Measurements from ENCODE around the gene FAAP20. TPM values are rescaled to one million over a fixed set of nuclear protein-coding genes. Genes with fewer than 3 reads are reported as not detected.

Gene FAAP20
- total RNA-seq, 1 donor from 2014 or later, result 63.8 TPM

GRCh38 chr1:2181271-2181670 lies 13.3 kb downstream of the FAAP20 start:
- Mint-ChIP-seq H3K27ac (no peak overlapping the region), H3K27me3 (ENCODE audit: low read depth) (no peaks in the 10 kb centered on the region), H3K4me3 (ENCODE audit: low read depth) (no peak overlapping the region), H3K9me3 (no peaks in the 10 kb centered on the region), H3K36me3 (ENCODE audit: low read depth) (no peaks in the 10 kb centered on the region), H3K4me1 (ENCODE audit: low read depth) (no peaks in the 10 kb centered on the region)
- intact Hi-C loops (cut with micrococcal nuclease), result no loop called here
- DNase-seq (ENCODE audit: low spot score), result no peak

- Mint-ChIP-seq H3K27ac (no peak overlapping the region), H3K36me3 (ENCODE audit: low read depth) (no peaks in the 10 kb centered on the region), H3K27me3 (ENCODE audit: low read depth) (no peaks in the 10 kb centered on the region), H3K4me1 (ENCODE audit: low read depth) (no peaks in the 10 kb centered on the region), H3K4me3 (ENCODE audit: low read depth) (no peak overlapping the region), H3K9me3 (no peaks in the 10 kb centered on the region)
- intact Hi-C loops (cut with micrococcal nuclease), result no loop called here
- DNase-seq (ENCODE audit: low spot score), result no peak
Measured at GRCh38 chr1:2180297-2181245, 14.0 kb downstream of the FAAP20 start.

- Mint-ChIP-seq H3K27me3 (ENCODE audit: low read depth) (no peaks in the 10 kb centered on the region), H3K9me3 (no peaks in the 10 kb centered on the region), H3K4me1 (ENCODE audit: low read depth) (no peaks in the 10 kb centered on the region), H3K27ac (no peak overlapping the region), H3K36me3 (ENCODE audit: low read depth) (no peaks in the 10 kb centered on the region), H3K4me3 (ENCODE audit: low read depth) (no peak overlapping the region)
- no peak for DNase-seq (ENCODE audit: low spot score)
- intact Hi-C loops (cut with micrococcal nuclease), result no loop called here
Measured at GRCh38 chr1:2179283-2180013, 15.1 kb downstream of the FAAP20 start.

GRCh38 chr1:2178875-2179274 lies 15.7 kb downstream of the FAAP20 start:
- H3K36me3 Mint-ChIP-seq (ENCODE audit: low read depth), result no peaks in the 10 kb centered on the region
- no peak for DNase-seq (ENCODE audit: low spot score)
- H3K27ac Mint-ChIP-seq, result no peak overlapping the region
- H3K4me3 Mint-ChIP-seq (ENCODE audit: low read depth), result no peak overlapping the region
- no peaks in the 10 kb centered on the region for H3K27me3 Mint-ChIP-seq (ENCODE audit: low read depth)
- intact Hi-C loops (cut with micrococcal nuclease), result no loop called here
- H3K4me1 Mint-ChIP-seq (ENCODE audit: low read depth), result no peaks in the 10 kb centered on the region
- no peaks in the 10 kb centered on the region for H3K9me3 Mint-ChIP-seq

- Mint-ChIP-seq H3K4me3 (ENCODE audit: low read depth) (no peak overlapping the region), H3K4me1 (ENCODE audit: low read depth) (no peaks in the 10 kb centered on the region), H3K9me3 (no peaks in the 10 kb centered on the region), H3K36me3 (ENCODE audit: low read depth) (no peaks in the 10 kb centered on the region), H3K27ac (no peak overlapping the region), H3K27me3 (ENCODE audit: low read depth) (no peaks in the 10 kb centered on the region)
- intact Hi-C loops (cut with micrococcal nuclease), result no loop called here
- no peak for DNase-seq (ENCODE audit: low spot score)
Measured at GRCh38 chr1:2177946-2178538, 16.5 kb downstream of the FAAP20 start.

DNA sequence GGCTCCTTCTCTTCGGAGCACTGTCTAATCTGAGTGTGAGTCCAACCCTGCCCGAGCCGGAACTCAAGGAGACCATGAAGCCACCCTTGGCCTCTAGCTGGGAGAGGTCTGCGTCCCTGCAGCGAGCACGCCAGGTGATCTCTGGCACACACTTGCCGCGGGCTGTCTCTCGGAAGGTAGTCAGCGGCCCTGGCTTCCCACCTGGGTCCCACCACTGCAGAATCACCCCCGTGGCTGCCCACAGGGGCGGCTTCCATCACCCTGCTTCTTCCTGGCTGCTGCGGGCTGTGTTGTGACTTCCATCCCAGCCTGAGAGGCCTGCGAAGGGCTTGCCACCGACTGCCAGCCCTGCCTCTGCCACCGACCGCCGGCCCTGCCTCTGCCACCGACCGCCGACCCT lies 17.0 kb downstream of the FAAP20 start:
- Mint-ChIP-seq H3K4me1 (ENCODE audit: low read depth) (no peaks in the 10 kb centered on the region), H3K27me3 (ENCODE audit: low read depth) (no peaks in the 10 kb centered on the region), H3K9me3 (no peaks in the 10 kb centered on the region), H3K4me3 (ENCODE audit: low read depth) (no peak overlapping the region), H3K36me3 (ENCODE audit: low read depth) (no peaks in the 10 kb centered on the region), H3K27ac (no peak overlapping the region)
- no peak for DNase-seq (ENCODE audit: low spot score)
- intact Hi-C loops (cut with micrococcal nuclease), result no loop called here

DNA sequence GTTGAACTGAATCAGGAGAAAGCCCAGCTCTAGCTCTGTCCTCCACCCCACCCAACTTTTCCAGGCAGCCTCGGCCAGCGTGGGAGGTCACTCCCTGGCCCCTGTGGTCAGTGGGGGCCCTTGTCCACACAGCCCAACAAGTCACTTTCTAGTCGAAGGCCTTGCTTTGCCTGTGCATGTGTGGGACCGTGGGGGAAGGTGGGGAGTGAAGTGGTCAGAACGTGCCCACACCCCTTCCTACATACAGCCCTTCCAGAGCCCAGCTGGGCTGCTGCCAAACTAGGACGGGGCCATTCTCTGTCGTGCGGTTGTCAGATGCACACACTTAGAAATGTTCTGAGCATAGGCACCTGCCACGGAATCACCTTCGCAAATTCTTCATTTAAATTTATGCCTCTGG lies 18.0 kb downstream of the FAAP20 start:
- H3K4me1 Mint-ChIP-seq (ENCODE audit: low read depth), result no peaks in the 10 kb centered on the region
- H3K36me3 Mint-ChIP-seq (ENCODE audit: low read depth), result no peaks in the 10 kb centered on the region
- DNase-seq (ENCODE audit: low spot score), result no peak
- no peak overlapping the region for H3K27ac Mint-ChIP-seq
- H3K9me3 Mint-ChIP-seq, result no peaks in the 10 kb centered on the region
- no peak overlapping the region for H3K4me3 Mint-ChIP-seq (ENCODE audit: low read depth)
- no peaks in the 10 kb centered on the region for H3K27me3 Mint-ChIP-seq (ENCODE audit: low read depth)
- intact Hi-C loops (cut with micrococcal nuclease), result no loop called here

DNA sequence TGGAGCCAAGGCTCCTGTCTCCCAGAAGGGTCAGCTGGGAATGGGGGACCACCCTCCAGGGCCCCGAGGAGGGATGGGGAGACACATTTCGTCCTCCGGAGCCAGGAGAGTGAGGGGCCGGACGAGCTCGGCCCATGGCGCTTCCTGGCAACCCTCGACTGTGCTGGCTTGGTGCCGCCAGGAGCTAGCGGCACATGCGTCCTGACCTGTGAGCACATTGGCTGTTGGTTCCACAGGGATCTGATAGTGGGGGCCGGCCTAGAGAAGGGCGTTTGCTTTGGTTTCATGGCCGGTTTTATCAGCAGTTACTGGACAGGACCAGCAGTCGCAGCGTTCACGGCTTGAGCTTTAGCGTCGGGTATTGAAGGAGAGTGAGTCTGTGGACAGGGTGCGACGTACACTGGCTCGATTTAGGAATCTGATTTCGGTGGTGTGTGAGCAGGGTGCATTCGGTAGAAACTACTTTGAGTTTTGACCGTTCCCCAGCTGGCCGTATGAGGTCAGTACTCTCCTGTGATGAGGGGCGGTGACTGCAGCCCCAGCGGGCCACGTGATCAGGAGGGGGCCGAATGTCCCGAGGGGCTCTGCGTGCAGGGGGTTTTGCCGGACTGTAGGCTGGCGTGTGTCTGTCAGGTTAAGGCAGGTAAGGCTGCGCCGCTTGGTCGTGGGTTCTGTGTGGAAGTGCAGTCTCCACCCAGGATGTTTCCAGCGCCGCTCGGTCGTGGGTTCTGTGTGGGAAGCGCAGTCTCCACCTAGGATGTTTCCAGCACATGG lies 18.7 kb downstream of the FAAP20 start:
- no peak overlapping the region for H3K27ac Mint-ChIP-seq
- intact Hi-C loops (cut with micrococcal nuclease), result no loop called here
- DNase-seq (ENCODE audit: low spot score), result no peak
- H3K36me3 Mint-ChIP-seq (ENCODE audit: low read depth), result no peaks in the 10 kb centered on the region
- no peaks in the 10 kb centered on the region for H3K9me3 Mint-ChIP-seq
- no peak overlapping the region for H3K4me3 Mint-ChIP-seq (ENCODE audit: low read depth)
- no peaks in the 10 kb centered on the region for H3K4me1 Mint-ChIP-seq (ENCODE audit: low read depth)
- no peaks in the 10 kb centered on the region for H3K27me3 Mint-ChIP-seq (ENCODE audit: low read depth)

GRCh38 chr1:2175055-2175414 lies 19.5 kb downstream of the FAAP20 start:
- Mint-ChIP-seq H3K27ac (no peak overlapping the region), H3K27me3 (ENCODE audit: low read depth) (no peaks in the 10 kb centered on the region), H3K4me1 (ENCODE audit: low read depth) (no peaks in the 10 kb centered on the region), H3K4me3 (ENCODE audit: low read depth) (peak overlapping the region; percentile 47), H3K36me3 (ENCODE audit: low read depth) (no peaks in the 10 kb centered on the region), H3K9me3 (no peaks in the 10 kb centered on the region)
- DNase-seq (ENCODE audit: low spot score), result no peak
- intact Hi-C loops (cut with micrococcal nuclease), result no loop called here

- no peak for DNase-seq (ENCODE audit: low spot score)
- intact Hi-C loops (cut with micrococcal nuclease), result no loop called here
- Mint-ChIP-seq H3K9me3 (no peaks in the 10 kb centered on the region), H3K27ac (no peak overlapping the region), H3K4me3 (ENCODE audit: low read depth) (peak overlapping the region; percentile 47), H3K27me3 (ENCODE audit: low read depth) (no peaks in the 10 kb centered on the region), H3K36me3 (ENCODE audit: low read depth) (no peaks in the 10 kb centered on the region), H3K4me1 (ENCODE audit: low read depth) (no peaks in the 10 kb centered on the region)
Measured at GRCh38 chr1:2174348-2175054, 20.1 kb downstream of the FAAP20 start.

DNA sequence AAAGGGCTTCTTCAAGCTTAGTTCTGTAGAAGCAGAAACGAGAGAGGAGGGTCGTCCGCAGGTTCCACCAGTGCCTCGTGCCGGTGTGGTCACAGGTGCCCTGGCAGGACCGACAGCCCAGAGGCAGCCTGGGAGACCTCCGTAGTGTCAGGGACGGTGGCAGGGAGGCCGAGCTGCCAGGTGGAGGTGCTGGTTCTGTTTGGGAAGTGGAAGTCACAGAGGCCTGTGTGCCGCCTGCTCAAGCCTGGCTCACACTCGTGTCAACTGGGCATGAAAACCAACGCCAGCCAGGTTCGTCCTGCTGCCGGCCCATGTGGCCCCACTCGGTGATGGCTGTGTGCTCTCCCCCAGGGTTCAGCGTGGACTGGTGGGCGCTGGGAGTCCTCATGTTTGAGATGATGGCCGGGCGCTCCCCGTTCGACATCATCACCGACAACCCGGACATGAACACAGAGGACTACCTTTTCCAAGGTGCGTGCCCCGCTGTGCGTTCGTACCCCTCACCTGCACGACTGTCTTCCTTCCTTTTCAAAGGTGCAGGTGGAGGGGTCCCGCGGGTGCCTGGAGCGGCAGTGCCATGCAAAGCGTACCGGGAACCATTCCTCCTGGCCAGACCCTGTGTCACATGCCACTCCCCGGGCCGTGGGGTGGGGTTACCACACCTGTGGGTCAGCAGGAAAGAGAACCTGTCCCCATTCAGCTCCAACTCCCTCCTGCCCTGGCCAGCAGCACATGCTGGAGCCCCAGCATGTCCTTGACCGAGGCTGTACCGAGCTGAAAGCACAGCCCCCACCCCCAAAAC lies 20.8 kb downstream of the FAAP20 start:
- Mint-ChIP-seq H3K9me3 (no peaks in the 10 kb centered on the region), H3K27ac (no peak overlapping the region), H3K27me3 (ENCODE audit: low read depth) (no peaks in the 10 kb centered on the region), H3K4me3 (ENCODE audit: low read depth) (no peak overlapping the region), H3K36me3 (ENCODE audit: low read depth) (no peaks in the 10 kb centered on the region), H3K4me1 (ENCODE audit: low read depth) (no peaks in the 10 kb centered on the region)
- intact Hi-C loops (cut with micrococcal nuclease), result no loop called here
- DNase-seq (ENCODE audit: low spot score), result no peak
